Skeletal muscle satellite cell (primary cell): ENCODE data around the gene RUFY3. TPM values are rescaled to one million over a fixed set of nuclear protein-coding genes. Genes with fewer than 3 reads are reported as not detected.
A peak's percentile ranks its signal among the peaks of the same experiment; 100 is the strongest.
"Not testable (repeated sequence)": the region's sequence is repeated elsewhere in the genome, so short reads cannot be mapped to it uniquely, and the experiment has no call there.

Source experiments
- H3K27me3 ChIP-seq: 2 replicates; pipeline ENCODE4 v1.7.0; 2013; ENCODE audit warnings: low read length; ENCODE audit not compliant: control insufficient read depth, insufficient read depth
- H3K36me3 ChIP-seq: 2 replicates; pipeline ENCODE4 v1.7.0; 2013; ENCODE audit warnings: mild to moderate bottlenecking, control low read depth, low read length; ENCODE audit not compliant: insufficient read depth
- H3K4me1 ChIP-seq: 2 replicates; pipeline ENCODE4 v1.7.0; 2013; ENCODE audit warnings: low read length; ENCODE audit not compliant: control insufficient read depth, insufficient read depth
- H3K4me2 ChIP-seq: 2 replicates; pipeline ENCODE4 v1.7.0; 2013; ENCODE audit warnings: mild to moderate bottlenecking, low read length
- H3K4me3 ChIP-seq: 2 replicates; pipeline ENCODE4 v1.7.0; 2013; ENCODE audit warnings: low read length
- H3K9ac ChIP-seq: 2 replicates; pipeline ENCODE4 v1.7.0; 2013; ENCODE audit warnings: mild to moderate bottlenecking, low read depth, low read length, moderate library complexity
- H3K9me3 ChIP-seq: replicated peaks from 2 replicates; pipeline ENCODE4 v1.7.0; 2013; ENCODE audit warnings: mild to moderate bottlenecking, control low read depth, low read length
- total RNA-seq: library from RNA; depleted of rRNA; stranded (reverse); fragments of >200 nt; gene quantifications from 2 replicates; pipeline ENCODE4 v1.2.3, GENCODE V29; 2012; rRNA removed

RUFY3 gene, protein sequence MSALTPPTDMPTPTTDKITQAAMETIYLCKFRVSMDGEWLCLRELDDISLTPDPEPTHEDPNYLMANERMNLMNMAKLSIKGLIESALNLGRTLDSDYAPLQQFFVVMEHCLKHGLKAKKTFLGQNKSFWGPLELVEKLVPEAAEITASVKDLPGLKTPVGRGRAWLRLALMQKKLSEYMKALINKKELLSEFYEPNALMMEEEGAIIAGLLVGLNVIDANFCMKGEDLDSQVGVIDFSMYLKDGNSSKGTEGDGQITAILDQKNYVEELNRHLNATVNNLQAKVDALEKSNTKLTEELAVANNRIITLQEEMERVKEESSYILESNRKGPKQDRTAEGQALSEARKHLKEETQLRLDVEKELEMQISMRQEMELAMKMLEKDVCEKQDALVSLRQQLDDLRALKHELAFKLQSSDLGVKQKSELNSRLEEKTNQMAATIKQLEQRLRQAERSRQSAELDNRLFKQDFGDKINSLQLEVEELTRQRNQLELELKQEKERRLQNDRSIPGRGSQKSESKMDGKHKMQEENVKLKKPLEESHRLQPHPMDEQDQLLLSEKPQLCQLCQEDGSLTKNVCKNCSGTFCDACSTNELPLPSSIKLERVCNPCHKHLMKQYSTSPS
- total RNA-seq: 27.1 and 49.2 TPM in 2 replicates

DNA sequence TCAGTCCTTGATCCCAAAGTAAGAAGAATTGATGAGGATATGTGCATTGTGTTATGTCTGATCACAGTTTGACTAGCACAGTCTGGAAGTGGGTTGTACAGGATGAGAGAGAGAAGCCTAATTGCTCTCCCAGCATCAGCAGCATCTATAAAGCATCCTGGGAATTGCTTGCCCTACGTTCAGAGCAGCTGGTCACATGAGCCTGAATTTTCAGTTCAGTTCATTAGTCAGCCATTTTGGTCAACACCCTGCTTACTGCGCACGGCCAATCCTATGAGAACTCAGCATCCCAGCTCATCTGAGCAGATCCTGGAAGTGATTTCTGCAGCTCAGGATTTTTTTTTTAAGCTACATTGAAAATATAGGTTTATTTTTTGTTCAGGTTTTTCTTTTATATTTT, at the start of gene RUFY3:
Gene RUFY3, plus strand, starts transcription at position 218 of the 400 bp plus-strand sequence. CDS start 610 bp downstream, outside the sequence.
- peak within 1 kb of the TSS; percentile 81 for H3K9ac ChIP-seq
- no peaks in the 10 kb centered on the region for H3K27me3 ChIP-seq
- H3K4me3 ChIP-seq: peak within 1 kb of the TSS; percentile 76
- peak within 1 kb of the TSS; percentile 90 for H3K4me2 ChIP-seq
- no peaks in the 10 kb centered on the region for H3K9me3 ChIP-seq
- no peaks in the 10 kb centered on the region for H3K36me3 ChIP-seq
- peaks cover 10% of the 10 kb centered on the region for H3K4me1 ChIP-seq

DNA sequence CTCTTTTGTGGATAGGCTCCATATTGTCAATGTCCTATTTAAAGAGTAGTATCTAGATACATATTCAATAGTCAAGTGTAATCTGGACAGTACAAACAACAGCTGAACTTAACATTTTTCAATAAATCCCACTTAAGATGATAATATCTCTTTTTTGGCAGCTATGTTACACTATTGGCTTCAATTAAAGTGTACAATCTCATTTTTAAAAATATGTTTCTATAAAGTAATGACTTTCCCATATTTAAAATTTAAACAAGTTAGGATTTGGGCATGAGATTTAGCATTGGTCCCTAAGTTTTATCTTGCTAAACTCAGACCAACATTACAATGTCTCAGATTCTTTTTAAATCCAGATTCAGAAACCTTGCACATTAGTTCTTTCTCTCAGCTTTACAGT, 47.6 kb upstream of the RUFY3 start:
- Histone ChIP-seq H3K36me3 (no peaks in the 10 kb centered on the region), H3K4me2 (no peak overlapping the region), H3K4me1 (peaks cover 9% of the 10 kb centered on the region), H3K27me3 (peaks cover 3% of the 10 kb centered on the region), H3K4me3 (no peak overlapping the region), H3K9ac (no peak overlapping the region), H3K9me3 (no peaks in the 10 kb centered on the region)

DNA sequence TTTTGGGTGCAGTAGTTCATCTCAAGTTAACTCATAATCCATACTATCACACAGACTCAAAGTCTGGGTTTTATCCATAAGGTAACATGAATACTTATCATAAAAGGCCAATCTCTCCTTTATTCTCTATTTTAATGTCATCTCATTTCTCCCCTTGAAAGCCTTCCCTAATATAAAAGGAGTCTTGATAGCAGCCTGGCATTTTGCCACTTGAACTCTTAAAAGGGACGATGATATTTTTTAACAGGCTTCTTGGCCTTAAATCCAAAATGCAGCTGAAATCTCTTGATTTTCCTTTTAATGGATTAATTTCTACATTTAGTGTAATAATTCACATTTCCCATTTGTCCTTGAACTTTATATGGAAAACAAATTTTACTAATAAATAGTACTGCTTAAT, 47.0 kb upstream of the RUFY3 start:
- Histone ChIP-seq H3K4me3 (no peak overlapping the region), H3K9ac (no peak overlapping the region), H3K4me1 (peaks cover 9% of the 10 kb centered on the region), H3K27me3 (peaks cover 3% of the 10 kb centered on the region), H3K9me3 (no peaks in the 10 kb centered on the region), H3K36me3 (no peaks in the 10 kb centered on the region), H3K4me2 (no peak overlapping the region)

DNA sequence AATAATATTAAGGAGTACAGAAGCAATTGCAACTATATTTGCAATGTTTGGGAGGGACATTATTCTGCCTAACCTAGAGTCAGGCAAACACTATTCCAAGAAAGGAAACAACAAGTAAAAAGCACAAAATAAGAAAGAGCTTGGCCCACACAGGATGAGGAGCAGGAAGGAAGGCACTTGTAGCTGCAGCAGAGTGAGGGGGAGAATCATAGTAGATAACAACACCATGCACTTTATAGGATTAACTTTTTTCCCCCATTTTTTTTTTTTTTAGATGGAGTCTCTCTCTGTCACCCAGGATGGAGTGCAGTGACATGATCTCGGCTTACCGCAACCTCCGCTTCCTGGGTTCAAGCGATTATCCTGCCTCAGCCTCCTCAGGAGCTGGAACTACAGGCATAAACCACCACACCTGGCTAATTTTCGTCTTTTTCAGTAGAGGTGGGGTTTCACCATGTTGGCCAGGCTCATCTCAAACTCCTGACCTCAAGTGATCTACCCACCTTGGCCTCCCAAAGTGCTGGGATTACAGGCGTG, 45.1 kb upstream of the RUFY3 start:
- Histone ChIP-seq H3K9ac (no peak overlapping the region), H3K4me1 (peaks cover 5% of the 10 kb centered on the region), H3K27me3 (peaks cover 3% of the 10 kb centered on the region), H3K4me2 (no peak overlapping the region), H3K4me3 (no peak overlapping the region), H3K9me3 (no peaks in the 10 kb centered on the region), H3K36me3 (no peaks in the 10 kb centered on the region)

DNA sequence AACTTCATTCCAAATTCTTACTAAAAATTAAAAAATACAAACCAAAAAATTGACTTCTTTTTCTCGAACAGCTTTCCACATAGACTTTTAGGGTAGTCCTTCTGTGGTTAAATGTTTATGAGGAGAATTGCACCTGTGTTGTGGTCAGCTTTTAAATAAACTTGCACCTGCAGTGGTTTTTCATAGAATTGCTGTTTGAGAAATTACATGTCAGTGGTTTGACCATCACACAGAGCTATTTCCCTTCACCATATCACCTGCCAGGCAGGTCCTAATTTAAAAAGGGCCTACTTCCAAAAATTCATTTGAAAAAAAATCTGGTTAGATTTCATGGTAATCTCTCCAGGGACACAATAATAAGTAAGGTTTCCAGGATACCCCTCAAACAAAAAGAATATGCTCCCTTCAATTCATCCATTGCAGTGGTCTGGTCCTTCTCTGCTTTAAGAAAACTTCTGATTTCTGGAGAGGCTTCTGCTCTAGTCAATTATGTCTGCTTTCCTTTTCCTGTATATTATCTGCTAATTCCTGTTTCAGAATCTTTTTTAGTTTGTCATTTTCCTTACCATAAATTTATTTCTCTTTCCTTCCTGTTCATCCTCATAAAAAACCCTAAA, 43.3 kb upstream of the RUFY3 start:
- Histone ChIP-seq H3K4me1 (peaks cover 5% of the 10 kb centered on the region), H3K27me3 (peaks cover 3% of the 10 kb centered on the region), H3K4me3 (no peak overlapping the region), H3K9ac (no peak overlapping the region), H3K36me3 (no peaks in the 10 kb centered on the region), H3K4me2 (no peak overlapping the region), H3K9me3 (no peaks in the 10 kb centered on the region)

DNA sequence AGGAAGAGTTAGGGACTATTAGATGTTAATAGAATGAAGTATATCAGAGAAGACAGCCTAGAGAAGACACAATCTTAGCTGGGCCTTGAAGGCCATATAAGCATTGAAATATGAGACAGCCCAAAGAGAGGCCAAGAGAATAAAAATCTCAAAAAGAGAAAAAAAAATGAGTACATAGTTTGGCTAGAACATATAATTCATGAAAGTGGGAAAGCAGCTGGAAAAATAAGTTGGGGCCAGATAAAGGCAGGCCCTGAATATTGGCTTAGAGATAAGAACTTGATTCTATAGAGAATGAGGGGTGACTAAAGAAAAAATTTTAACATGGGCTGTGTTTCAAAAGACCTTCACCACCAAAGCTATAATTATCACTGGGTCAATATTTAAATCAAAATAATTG, 40.8 kb upstream of the RUFY3 start:
- Histone ChIP-seq H3K9ac (no peak overlapping the region), H3K27me3 (no peaks in the 10 kb centered on the region), H3K4me2 (no peak overlapping the region), H3K36me3 (no peaks in the 10 kb centered on the region), H3K4me3 (no peak overlapping the region), H3K9me3 (no peaks in the 10 kb centered on the region), H3K4me1 (peaks cover 5% of the 10 kb centered on the region)

DNA sequence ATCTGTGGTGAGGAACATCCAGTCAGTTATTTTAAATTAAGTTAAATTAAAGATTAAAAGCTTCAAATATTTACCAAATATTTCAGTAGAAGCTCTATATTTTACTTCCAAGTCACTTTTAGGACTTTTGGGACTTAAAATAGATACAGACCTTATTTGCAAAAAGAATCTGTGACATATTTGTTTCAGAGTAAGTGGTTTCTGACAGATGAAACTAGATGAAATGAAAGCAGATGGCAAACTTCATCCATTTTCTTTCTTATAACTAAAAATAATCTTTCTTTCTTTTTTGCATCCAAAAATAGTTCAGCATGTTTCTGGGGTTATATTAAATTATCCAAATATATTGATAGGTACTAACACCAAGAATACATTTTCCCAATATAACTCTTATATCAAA, 40.1 kb upstream of the RUFY3 start:
- no peak overlapping the region for H3K4me2 ChIP-seq
- H3K4me1 ChIP-seq: peaks cover 5% of the 10 kb centered on the region
- H3K9ac ChIP-seq: no peak overlapping the region
- H3K4me3 ChIP-seq: no peak overlapping the region
- no peaks in the 10 kb centered on the region for H3K36me3 ChIP-seq
- H3K9me3 ChIP-seq: no peaks in the 10 kb centered on the region
- H3K27me3 ChIP-seq: no peaks in the 10 kb centered on the region

DNA sequence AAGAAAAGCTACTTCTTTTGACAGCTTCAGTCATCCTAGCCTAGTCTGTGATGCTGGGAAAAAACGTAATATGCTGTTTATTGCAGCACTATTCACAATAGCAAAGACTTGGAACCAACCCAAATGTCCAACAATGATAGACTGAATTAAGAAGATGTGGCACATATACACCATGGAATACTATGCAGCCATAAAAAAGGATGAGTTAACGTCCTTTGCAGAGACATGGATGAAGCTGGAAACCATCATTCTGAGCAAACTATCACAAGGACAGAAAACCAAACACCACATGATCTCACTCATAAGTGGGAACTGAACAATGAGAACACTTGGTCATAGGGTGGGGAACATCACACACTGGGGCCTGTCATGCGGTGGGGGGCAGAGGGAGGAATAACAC, 39.6 kb upstream of the RUFY3 start:
- H3K9ac ChIP-seq, H3K4me2 ChIP-seq: not testable (repeated sequence)

DNA sequence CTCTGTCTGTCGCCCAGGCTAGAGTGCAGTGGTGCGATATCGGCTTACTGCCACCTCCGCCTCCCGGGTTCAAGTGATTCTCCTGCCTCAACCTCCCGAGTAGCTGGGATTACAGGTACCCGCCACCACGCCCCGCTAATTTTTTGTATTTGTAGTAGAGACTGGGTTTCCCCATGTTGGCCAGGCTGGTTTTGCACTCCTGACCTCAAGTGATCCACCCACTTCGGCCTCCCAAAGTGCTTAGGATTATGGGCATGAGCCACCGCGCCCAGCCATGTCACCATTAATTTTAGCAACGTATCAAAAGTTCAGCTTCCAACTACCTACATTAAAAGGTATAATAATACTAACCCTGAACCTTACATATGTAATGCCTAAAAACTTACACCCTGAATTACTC, 34.4 kb upstream of the RUFY3 start:
- peaks cover 22% of the 10 kb centered on the region for H3K4me1 ChIP-seq
- peaks cover 13% of the 10 kb centered on the region for H3K36me3 ChIP-seq
- H3K27me3 ChIP-seq: no peaks in the 10 kb centered on the region
- peak overlapping the region; percentile 93 for H3K4me2 ChIP-seq
- peak overlapping the region; percentile 91 for H3K9ac ChIP-seq
- no peaks in the 10 kb centered on the region for H3K9me3 ChIP-seq
- H3K4me3 ChIP-seq: peak overlapping the region; percentile 90

More for the DNA sequence above, 39.6 kb upstream of the RUFY3 start:
- not testable (repeated sequence) for H3K9me3 ChIP-seq, H3K4me3 ChIP-seq, H3K27me3 ChIP-seq, H3K4me1 ChIP-seq, H3K36me3 ChIP-seq

DNA sequence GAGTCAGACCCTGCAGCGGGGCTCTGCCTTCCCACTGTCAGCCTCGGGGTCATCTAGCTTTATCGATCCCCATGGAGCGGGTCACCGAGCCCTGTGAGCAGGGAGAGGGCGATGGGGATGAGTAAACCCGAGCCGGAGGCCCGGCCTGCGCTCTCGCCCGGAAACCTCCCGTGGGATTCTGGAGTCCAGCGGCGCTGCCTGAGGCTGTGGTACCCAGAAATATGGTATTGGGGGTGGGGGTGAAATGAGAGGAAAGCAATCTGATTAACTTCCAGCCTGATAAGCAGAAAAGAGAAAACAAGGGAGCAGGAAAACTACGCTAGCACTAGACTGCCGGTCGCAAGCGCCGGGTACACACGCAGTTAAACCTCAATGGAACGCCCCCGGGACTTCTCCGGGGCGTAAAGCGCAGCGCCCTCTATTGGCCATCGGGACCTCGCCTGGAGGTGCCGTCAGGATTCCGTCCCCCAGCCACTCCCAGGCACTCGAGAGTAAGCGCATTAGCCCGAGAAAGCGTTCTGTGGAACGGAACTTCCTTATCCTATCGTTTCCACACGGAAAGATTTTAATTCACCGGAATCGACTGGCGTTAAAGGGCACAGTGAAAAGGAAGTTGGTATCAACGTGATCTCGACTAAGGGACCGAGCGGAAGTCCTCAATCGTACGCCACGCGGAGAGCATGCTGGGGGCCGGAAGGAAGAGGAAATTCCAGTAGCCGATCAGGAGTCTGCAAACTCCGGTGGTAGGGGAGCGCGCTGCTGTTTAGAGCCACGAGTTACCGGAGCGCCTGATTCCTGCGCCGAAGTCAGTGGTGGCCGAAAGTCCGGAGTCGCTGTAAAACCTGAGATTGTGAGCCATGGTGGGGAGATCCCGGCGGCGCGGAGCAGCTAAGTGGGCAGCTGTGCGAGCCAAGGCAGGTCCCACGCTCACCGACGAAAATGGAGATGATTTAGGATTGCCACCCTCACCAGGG, 33.7 kb upstream of the RUFY3 start, which contains the start of gene UTP3:
Gene UTP3, plus strand, starts transcription at position 712 of the 974 bp plus-strand sequence. Its CDS starts 146 bp downstream, at position 858.
- Histone ChIP-seq H3K9ac (peak within 1 kb of the TSS; percentile 91), H3K4me1 (peaks cover 22% of the 10 kb centered on the region), H3K36me3 (peaks cover 13% of the 10 kb centered on the region), H3K9me3 (no peaks in the 10 kb centered on the region), H3K27me3 (no peaks in the 10 kb centered on the region), H3K4me3 (peak within 1 kb of the TSS; percentile 90), H3K4me2 (peak within 1 kb of the TSS; percentile 93)
